Cortex of kidney (tissue), 1 donor: Measurements from ENCODE around the gene TNPO3.
"Not testable (repeated sequence)": the region's sequence is repeated elsewhere in the genome, so short reads cannot be mapped to it uniquely, and the experiment has no call there.

Experiments
- DNase-seq: peaks from one replicate; lab custom pipeline; 2025; lab: John Stamatoyannopoulos, UW

Gene TNPO3

DNA sequence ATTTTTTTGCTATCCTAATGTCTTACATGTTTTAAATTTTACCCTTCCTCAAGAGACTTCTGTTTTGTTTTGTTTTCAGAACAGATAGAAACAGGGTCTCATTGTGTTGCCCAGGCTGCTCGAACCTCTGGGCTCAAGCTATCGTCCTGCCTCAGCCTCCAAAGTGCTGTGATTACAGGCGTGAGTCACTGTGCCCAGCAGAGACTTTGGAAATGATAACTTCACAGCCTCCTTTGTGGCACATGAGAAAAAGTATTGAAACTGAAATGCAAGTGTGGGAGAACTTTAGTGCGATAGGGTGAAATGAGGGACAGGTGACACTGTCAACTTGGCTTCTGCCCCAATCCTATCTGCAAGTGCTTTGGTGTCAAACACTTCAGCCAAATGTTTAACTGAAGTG lies 95.6 kb downstream of the TNPO3 start:
- no peak for DNase-seq

- DNase-seq = no peak
Measured at GRCh38 chr7:128955981-128956380, 98.9 kb downstream of the TNPO3 start.

GRCh38 chr7:128954830-128955802 lies 99.8 kb downstream of the TNPO3 start:
- DNase-seq = no peak

DNA sequence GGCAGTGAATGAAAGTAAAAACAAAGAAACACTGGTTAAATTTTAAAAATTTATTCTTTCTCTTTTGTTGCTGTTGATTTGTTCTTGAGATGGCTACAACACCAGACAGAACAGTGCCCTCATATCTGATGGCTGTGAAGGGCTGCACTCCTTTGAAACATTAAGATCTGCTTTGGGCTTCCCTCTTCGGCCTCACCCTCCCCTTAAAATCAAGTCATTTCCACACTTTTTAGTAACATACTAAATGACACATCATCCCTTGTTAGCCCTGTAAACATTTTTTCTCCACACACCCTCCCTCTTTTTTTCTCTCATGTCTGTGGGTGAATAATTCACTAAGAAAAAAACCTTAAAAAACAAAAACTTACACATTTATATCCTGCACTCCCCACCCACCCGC lies 100.8 kb downstream of the TNPO3 start:
- no peak for DNase-seq

- no peak for DNase-seq
Measured at GRCh38 chr7:128951296-128951695, 103.6 kb downstream of the TNPO3 start.

GRCh38 chr7:128948976-128949760 lies 105.7 kb downstream of the TNPO3 start:
- no peak for DNase-seq

GRCh38 chr7:128948312-128948973 lies 106.5 kb downstream of the TNPO3 start:
- no peak for DNase-seq

- no peak for DNase-seq
Measured at GRCh38 chr7:128947854-128948253, 107.1 kb downstream of the TNPO3 start.

- DNase-seq = no peak
Measured at GRCh38 chr7:128946936-128947830, 107.7 kb downstream of the TNPO3 start.

DNA sequence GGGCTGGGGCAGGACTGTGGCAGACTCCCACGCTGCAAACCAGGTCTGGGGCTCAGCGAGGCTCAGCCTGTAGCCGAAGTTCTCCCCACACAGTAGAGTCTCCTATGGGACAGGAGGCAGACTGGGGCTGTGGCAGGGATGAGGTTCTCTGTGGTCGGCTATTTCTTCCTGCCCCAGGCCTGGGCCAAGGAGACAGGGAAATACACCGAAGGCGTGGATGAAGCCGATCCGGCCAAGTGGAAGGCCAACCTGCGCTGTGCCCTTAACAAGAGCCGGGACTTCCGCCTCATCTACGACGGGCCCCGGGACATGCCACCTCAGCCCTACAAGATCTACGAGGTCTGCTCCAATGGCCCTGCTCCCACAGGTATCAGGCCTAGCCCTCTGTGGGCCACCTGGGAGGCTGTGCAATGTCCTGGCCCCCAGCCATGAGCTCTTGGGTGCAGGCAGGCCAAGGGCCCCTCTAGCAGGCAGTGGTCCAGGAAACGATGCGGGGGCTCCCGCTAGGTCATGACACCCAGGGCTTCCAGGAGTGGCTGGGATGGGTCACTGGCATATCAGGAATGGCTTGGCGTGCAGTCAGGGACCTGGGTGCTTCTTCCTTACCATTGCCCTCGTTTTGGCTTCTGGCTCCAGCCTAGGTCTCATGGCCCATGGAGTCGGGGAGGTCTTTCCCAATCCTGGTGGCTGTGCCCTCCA lies 109.1 kb downstream of the TNPO3 start:
- DNase-seq = no peak

DNA sequence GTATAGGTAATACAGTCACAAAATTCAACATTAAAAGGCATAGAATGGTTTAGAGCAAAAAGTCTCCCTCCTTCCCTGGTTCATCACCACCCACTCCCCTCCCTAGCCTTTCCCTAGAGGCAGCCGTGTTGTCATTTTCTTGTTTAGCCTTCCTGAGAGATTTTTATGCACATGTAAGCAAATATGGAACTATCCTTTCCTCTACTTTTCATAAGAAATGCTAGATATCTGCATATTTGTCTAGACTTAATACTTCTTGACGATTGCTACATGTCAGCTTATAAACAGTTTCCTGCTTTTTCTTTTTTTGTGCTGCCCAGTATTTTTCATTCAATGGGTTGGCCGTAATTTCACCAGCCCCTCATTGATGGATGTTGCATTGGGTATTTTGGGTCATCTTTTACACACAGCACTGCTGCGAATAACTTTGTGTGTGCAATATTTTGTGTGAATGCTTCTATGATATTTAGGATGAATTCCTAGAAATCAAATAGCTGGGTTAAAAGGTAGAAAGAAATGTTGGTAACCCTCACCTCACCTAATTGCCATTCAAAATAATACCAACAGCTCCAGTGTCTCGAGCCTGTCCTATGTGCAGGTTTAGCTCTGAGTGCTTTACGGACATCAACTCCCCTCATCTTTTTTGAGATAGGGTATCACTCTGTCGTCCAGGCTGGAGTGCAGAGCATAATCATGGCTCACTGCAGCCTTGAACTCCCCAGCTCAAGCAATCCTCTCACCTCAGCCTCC lies 110.2 kb downstream of the TNPO3 start:
- DNase-seq = no peak

- DNase-seq = not testable (repeated sequence)
Measured at GRCh38 chr7:128943251-128943650, 111.7 kb downstream of the TNPO3 start.

DNA sequence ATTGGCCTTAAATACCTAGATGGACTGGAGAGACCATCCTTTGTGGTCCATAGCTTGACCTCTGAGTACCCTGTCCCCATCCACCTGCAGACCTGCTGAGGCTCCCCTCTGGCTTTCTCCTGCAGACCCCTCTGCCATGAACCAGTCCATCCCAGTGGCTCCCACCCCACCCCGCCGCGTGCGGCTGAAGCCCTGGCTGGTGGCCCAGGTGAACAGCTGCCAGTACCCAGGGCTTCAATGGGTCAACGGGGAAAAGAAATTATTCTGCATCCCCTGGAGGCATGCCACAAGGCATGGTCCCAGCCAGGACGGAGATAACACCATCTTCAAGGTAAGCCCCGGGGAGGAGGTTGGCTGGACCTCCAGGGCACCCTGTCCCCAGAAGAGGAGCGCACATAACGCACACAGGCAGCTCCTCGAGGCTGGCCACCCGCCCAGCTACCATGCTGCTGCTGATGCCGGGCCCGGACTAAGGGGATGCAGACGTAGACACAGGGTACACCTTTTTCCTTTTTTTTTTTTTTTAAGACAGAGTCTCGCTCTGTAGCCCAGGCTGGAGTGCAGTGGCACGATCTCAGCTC lies 112.9 kb downstream of the TNPO3 start:
- no peak for DNase-seq

DNA sequence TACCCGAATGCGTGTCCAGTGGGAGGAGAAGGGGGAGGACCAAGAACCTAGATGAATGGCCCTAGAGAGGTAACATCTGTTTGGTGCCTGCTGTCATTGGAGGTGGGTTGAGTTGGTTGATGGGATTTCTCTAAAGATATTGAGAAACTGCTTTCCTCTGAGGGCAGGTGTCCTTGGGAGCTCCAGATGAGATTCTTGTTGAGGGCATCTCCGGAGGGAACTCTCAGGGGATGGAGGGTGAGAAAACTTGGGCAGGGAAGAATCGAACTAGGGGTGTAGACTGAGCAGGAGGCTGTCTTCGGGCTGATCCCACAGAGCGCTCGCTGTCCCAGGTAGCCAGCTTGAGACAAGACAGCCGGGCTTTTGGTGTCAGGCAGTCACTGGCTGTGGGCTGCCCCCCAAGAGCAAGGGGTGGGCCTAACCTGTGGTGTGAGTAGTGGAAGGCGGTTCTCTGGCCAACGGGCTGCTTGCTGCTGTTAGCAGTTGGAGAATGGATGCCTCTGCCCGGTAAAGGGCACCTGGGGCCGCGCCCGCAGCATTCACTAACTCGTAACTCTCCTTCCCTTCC lies 113.5 kb downstream of the TNPO3 start:
- no peak for DNase-seq

DNA sequence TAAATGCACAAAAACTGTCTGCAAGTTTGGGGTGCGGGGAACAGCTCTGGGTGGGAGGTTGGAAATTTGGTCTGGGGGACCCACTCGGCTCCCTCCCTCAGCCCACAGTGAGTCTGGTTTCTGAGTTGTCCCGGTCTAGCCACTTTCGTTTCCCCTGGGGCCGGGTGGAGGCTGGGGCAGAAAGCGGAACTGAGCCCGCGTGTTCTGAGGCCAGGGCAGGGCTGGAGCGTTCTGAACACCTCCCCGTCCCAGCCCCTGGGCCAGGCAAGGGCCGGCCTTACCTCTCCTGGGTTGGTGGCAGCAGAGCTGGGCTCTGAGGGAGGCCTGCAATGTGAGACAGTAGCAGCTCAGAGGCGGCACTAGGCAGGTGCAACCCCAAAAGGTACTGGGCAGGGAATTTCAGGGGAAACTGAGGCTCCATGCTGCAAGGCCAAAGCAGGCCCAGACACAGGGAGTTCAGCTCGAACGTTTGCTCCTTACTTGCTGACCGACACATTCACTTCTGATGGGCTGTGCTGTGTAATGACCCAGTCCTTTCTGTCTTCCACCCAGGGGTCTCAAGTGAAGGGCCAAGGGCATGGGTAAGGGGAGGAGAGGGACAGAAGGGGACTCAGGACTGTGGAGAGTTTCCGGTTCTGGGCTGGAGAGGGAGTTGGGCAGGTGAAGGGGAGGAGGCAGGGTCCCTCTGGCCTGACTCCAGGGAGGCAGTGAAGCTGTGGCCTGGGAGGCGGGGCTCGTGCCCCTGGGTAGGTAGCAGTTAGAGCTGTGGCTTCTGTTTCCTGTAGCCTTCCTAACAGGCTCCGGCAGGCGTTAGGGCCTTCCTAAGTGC lies 114.2 kb downstream of the TNPO3 start:
- DNase-seq = no peak

DNA sequence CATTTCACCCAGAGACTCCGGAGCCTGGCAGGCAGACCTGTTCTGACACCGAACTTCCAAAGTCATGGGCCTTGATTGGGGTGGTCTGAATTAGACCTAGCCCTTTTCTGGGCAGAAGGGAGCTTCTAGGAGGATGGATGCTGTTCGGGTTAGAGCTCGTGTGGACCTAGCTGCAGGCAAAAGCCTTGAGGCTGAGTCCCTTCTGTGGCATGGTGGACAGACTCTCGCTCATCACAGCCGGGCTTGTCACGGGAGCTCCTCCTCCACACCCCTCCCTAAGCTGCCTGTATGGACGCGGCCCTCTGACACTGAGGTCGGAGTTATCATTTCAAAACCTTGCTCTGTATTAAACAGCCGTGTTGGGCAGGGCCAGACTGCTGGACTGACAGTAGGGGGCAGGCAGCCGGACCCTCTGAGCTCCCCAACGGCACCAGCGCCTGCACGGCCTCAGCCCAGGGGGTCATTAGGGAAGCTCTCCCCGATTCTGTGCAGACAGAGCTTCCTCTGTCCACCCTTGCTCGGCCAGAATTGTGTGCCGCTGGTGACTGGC lies 115.0 kb downstream of the TNPO3 start:
- DNase-seq = no peak

- no peak for DNase-seq
Measured at GRCh38 chr7:128939075-128939860, 115.6 kb downstream of the TNPO3 start.
